CD4-positive, alpha-beta memory T cell (primary cell): ENCODE data around the gene SHD. TPM values are rescaled to one million over a fixed set of nuclear protein-coding genes. Genes with fewer than 3 reads are reported as not detected.

ENCODE experiments used
- CTCF ChIA-PET: fragments of 350-600 bp; sonication (Branson Sonifier 250); formaldehyde crosslinking; loops from one replicate; lab custom pipeline; 2021; ENCODE audit warnings: inconsistent platforms; ENCODE audit not compliant: partially characterized antibody; lab: Charles Lee
- POLR2A ChIA-PET: fragments of 350-600 bp; sonication (Branson Sonifier 250); formaldehyde crosslinking; loops from one replicate; lab custom pipeline; 2021; ENCODE audit not compliant: partially characterized antibody; lab: Charles Lee
- DNase-seq, 5 donors: peaks; one replicate each; pipeline versions ENCODE4 v3.0.0 to v3.0.0-alpha.2; 2020 to 2022; ENCODE audit warnings: mixed read lengths in 1 of 5
- H3K27ac ChIP-seq: one replicate; pipeline ENCODE4 v1.7.0; 2013; ENCODE audit warnings: low read depth, low read length
- H3K27me3 ChIP-seq: 2 replicates; pipeline ENCODE4 v1.7.0; 2013; ENCODE audit warnings: mild to moderate bottlenecking, low read length, moderate library complexity; ENCODE audit not compliant: insufficient read depth
- H3K36me3 ChIP-seq: 2 replicates; pipeline ENCODE4 v1.7.0; 2013; ENCODE audit warnings: mild to moderate bottlenecking, low read length, moderate library complexity; ENCODE audit not compliant: insufficient read depth
- H3K4me1 ChIP-seq: 2 replicates; pipeline ENCODE4 v1.7.0; 2013; ENCODE audit warnings: mild to moderate bottlenecking, low read length, moderate library complexity; ENCODE audit not compliant: insufficient read depth
- H3K4me3 ChIP-seq, 2 donors: one replicate each; pipeline ENCODE4 v1.7.0; 2013; ENCODE audit warnings: low read length in 2 of 2, mild to moderate bottlenecking in 1 of 2
- H3K9me3 ChIP-seq, 2 donors: one replicate each; pipeline ENCODE4 v1.7.0; 2013; ENCODE audit warnings: low read length in 2 of 2, control low read depth in 1 of 2; ENCODE audit not compliant: control insufficient read depth in 1 of 2
- H3K27ac Mint-ChIP-seq, 7 donors: one replicate each; pipeline ENCODE4 v1.8.0; 2020 to 2021; ENCODE audit warnings: mixed read lengths in 7 of 7, mild to moderate bottlenecking in 6 of 7, inconsistent platforms in 3 of 7, moderate library complexity in 3 of 7
- H3K27me3 Mint-ChIP-seq, 2 donors: one replicate each; pipeline ENCODE4 v1.8.0; 2020 to 2021; ENCODE audit warnings: mixed read lengths in 2 of 2
- H3K36me3 Mint-ChIP-seq, 2 donors: one replicate each; pipeline ENCODE4 v1.8.0; 2020 to 2021; ENCODE audit warnings: mixed read lengths in 2 of 2, inconsistent platforms in 1 of 2, mild to moderate bottlenecking in 1 of 2
- H3K4me1 Mint-ChIP-seq, 4 donors: one replicate each; pipeline ENCODE4 v1.8.0; 2020 to 2021; ENCODE audit warnings: mixed read lengths in 4 of 4, mild to moderate bottlenecking in 1 of 4
- H3K4me3 Mint-ChIP-seq, 8 donors: one replicate each; pipeline ENCODE4 v1.8.0; 2020 to 2021; ENCODE audit warnings: mixed read lengths in 8 of 8, mild to moderate bottlenecking in 7 of 8, moderate library complexity in 6 of 8, inconsistent platforms in 3 of 8
- H3K9me3 Mint-ChIP-seq, 8 donors: one replicate each; pipeline ENCODE4 v1.8.0; 2020 to 2021; ENCODE audit warnings: mixed read lengths in 8 of 8, mild to moderate bottlenecking in 5 of 8, inconsistent platforms in 3 of 8, moderate library complexity in 1 of 8
- intact Hi-C: fragments of 100-400 bp; cut with micrococcal nuclease; formaldehyde crosslinking; loops from one replicate; pipeline ENCODE4 v1.15.1; 2023
- polyA plus RNA-seq, 2 donors: library from polyadenylated mRNA; unstranded; fragments of 300-500 nt; fragmentation: Illumina TruSeq; gene quantifications; one replicate each; pipeline ENCODE4 v1.2.3, GENCODE V29; 2021
- total RNA-seq, 2 experiments: library from RNA; stranded (reverse); gene quantifications; one replicate each; pipeline ENCODE4 v1.2.3, GENCODE V29; 2021

SHD gene
- total and polyA plus RNA-seq, 4 experiments from 2014 or later = 0.58 TPM; not detected in 3

- Histone ChIP-seq H3K9me3 (no peaks in the 10 kb centered on the region), H3K36me3 (no peaks in the 10 kb centered on the region), H3K27ac (no peak overlapping the region), H3K4me1 (peaks cover 14% of the 10 kb centered on the region), H3K27me3 (no peaks in the 10 kb centered on the region), H3K4me3 (no peak overlapping the region)
- DNase-seq = no peak
- peak overlapping the region in 3 of 8 donors; percentile 0 to 69 (median 39) for H3K4me3 Mint-ChIP-seq
- no peaks in the 10 kb centered on the region for H3K36me3 Mint-ChIP-seq
- peak overlapping the region in 2 of 7 donors; percentile 2 to 18 for H3K27ac Mint-ChIP-seq
- intact Hi-C loops = no loop called here
- peaks cover 12 to 25% (median 16%) of the 10 kb centered on the region in 4 donors for H3K4me1 Mint-ChIP-seq
- ChIA-PET CTCF (interaction anchor here (0.5 kb wide), 1 partner anchor 311 kb away, joined by 3 read pairs; no protein-coding TSS in a partner anchor), POLR2A (no interaction called here)
- no peaks in the 10 kb centered on the region for H3K9me3 Mint-ChIP-seq
- peaks cover 0 to 2% of the 10 kb centered on the region in 2 donors for H3K27me3 Mint-ChIP-seq
Measured at GRCh38 chr19:4298810-4299550, 19.9 kb downstream of the SHD start.

- Mint-ChIP-seq H3K9me3 (no peaks in the 10 kb centered on the region), H3K36me3 (no peaks in the 10 kb centered on the region), H3K4me3 (peak overlapping the region in 5 of 8 donors; percentile 18 to 73 (median 46)), H3K27me3 (peaks cover 0 to 2% of the 10 kb centered on the region in 2 donors), H3K4me1 (peaks cover 13 to 29% (median 21%) of the 10 kb centered on the region in 4 donors), H3K27ac (peak overlapping the region in 4 of 7 donors; percentile 43 to 88 (median 59))
- Histone ChIP-seq H3K27ac (no peak overlapping the region), H3K9me3 (no peaks in the 10 kb centered on the region), H3K4me3 (no peak overlapping the region), H3K4me1 (peaks cover 18% of the 10 kb centered on the region), H3K36me3 (no peaks in the 10 kb centered on the region), H3K27me3 (no peaks in the 10 kb centered on the region)
- DNase-seq = no peak
- intact Hi-C loops = loop anchor here (5.0 kb wide), 1 partner anchor 42 kb away; the partner anchor contains the start of gene MPND
- POLR2A ChIA-PET = no interaction called here
- CTCF ChIA-PET = no interaction called here
Measured at GRCh38 chr19:4300589-4300988, 21.5 kb downstream of the SHD start.

- no peaks in the 10 kb centered on the region for H3K36me3 Mint-ChIP-seq
- Histone ChIP-seq H3K27ac (no peak overlapping the region), H3K4me1 (peaks cover 18% of the 10 kb centered on the region), H3K4me3 (no peak overlapping the region), H3K27me3 (no peaks in the 10 kb centered on the region), H3K9me3 (no peaks in the 10 kb centered on the region), H3K36me3 (no peaks in the 10 kb centered on the region)
- intact Hi-C loops = loop anchor here (5.0 kb wide), 1 partner anchor 41 kb away; the partner anchor contains the start of gene MPND
- CTCF ChIA-PET = no interaction called here
- DNase-seq = no peak
- H3K27ac Mint-ChIP-seq = peak overlapping the region; percentile 13 to 95 (median 91)
- peak overlapping the region; percentile 78 to 91 (median 85) for H3K4me3 Mint-ChIP-seq
- POLR2A ChIA-PET = interaction anchor here (1.5 kb wide), 1 partner anchor 27 kb away, joined by 6 read pairs; no protein-coding TSS in a partner anchor
- no peaks in the 10 kb centered on the region for H3K9me3 Mint-ChIP-seq
- H3K27me3 Mint-ChIP-seq = peaks cover 0 to 5% of the 10 kb centered on the region in 2 donors
- peaks cover 13 to 32% (median 23%) of the 10 kb centered on the region in 4 donors for H3K4me1 Mint-ChIP-seq
Measured at GRCh38 chr19:4301590-4302242, 22.6 kb downstream of the SHD start.

GRCh38 chr19:4302243-4302640, 23.2 kb downstream of the SHD start, which contains the start of gene TMIGD2:
TSS of gene TMIGD2 (minus strand) at chr19:4302389. CDS start at chr19:4302385, 4 bp downstream.
- ChIA-PET POLR2A (interaction anchor here (1.0 to 1.5 kb wide), 2 partner anchors 26 to 41 kb away, joined by 3 to 6 read pairs; no protein-coding TSS in a partner anchor), CTCF (no interaction called here)
- intact Hi-C loops = loop anchor here (5.0 kb wide), 1 partner anchor 40 kb away; the partner anchor contains the start of gene MPND

GRCh38 chr19:4303819-4304537, 24.9 kb downstream of the SHD start:
- POLR2A ChIA-PET = no interaction called here
- peak overlapping the region in 5 of 7 donors; percentile 42 to 87 (median 74) for H3K27ac Mint-ChIP-seq

More at GRCh38 chr19:4302243-4302640, 23.2 kb downstream of the SHD start, which contains the start of gene TMIGD2:
- Mint-ChIP-seq H3K4me1 (peaks cover 13 to 32% (median 23%) of the 10 kb centered on the region in 4 donors), H3K9me3 (no peaks in the 10 kb centered on the region), H3K27me3 (peaks cover 0 to 6% of the 10 kb centered on the region in 2 donors), H3K27ac (peak within 1 kb of the TSS; percentile 13 to 95 (median 91)), H3K36me3 (no peaks in the 10 kb centered on the region), H3K4me3 (peak within 1 kb of the TSS; percentile 78 to 91 (median 85))
- H3K9me3 ChIP-seq = no peaks in the 10 kb centered on the region
- H3K36me3 ChIP-seq = no peaks in the 10 kb centered on the region
- no peak within 1 kb of the TSS for H3K27ac ChIP-seq
- peaks cover 18% of the 10 kb centered on the region for H3K4me1 ChIP-seq
- no peak for DNase-seq
- no peaks in the 10 kb centered on the region for H3K27me3 ChIP-seq
- H3K4me3 ChIP-seq = no peak within 1 kb of the TSS

GRCh38 chr19:4304538-4305256, 25.6 kb downstream of the SHD start, which contains the start of gene FSD1:
TSS of gene FSD1 (plus strand) at chr19:4304598. CDS start at chr19:4304747, 149 bp downstream.
- Mint-ChIP-seq H3K4me1 (peaks cover 13 to 31% (median 22%) of the 10 kb centered on the region in 4 donors), H3K9me3 (no peaks in the 10 kb centered on the region), H3K36me3 (no peaks in the 10 kb centered on the region), H3K4me3 (peak within 1 kb of the TSS; percentile 28 to 80 (median 67)), H3K27me3 (peaks cover 0 to 6% of the 10 kb centered on the region in 2 donors), H3K27ac (peak within 1 kb of the TSS in 5 of 7 donors; percentile 42 to 87 (median 74))
- DNase-seq = peak in 4 of 5 donors; percentile 38 to 51 (median 46)
- H3K4me3 ChIP-seq = no peak within 1 kb of the TSS
- H3K4me1 ChIP-seq = peaks cover 18% of the 10 kb centered on the region
- intact Hi-C loops = loop anchor here (5.0 kb wide), 1 partner anchor 38 kb away; the partner anchor contains the start of gene MPND
- POLR2A ChIA-PET = interaction anchor here (1.4 kb wide), 1 partner anchor 15 kb away, joined by 3 read pairs; no protein-coding TSS in a partner anchor
- no peaks in the 10 kb centered on the region for H3K9me3 ChIP-seq
- H3K27me3 ChIP-seq = no peaks in the 10 kb centered on the region
- H3K27ac ChIP-seq = no peak within 1 kb of the TSS
- no peaks in the 10 kb centered on the region for H3K36me3 ChIP-seq
- CTCF ChIA-PET = interaction anchor here (1.9 kb wide), 1 partner anchor 36 kb away, joined by 8 read pairs; no protein-coding TSS in a partner anchor

More at GRCh38 chr19:4303819-4304537, 24.9 kb downstream of the SHD start:
- Histone ChIP-seq H3K36me3 (no peaks in the 10 kb centered on the region), H3K4me3 (no peak overlapping the region), H3K27ac (no peak overlapping the region), H3K9me3 (no peaks in the 10 kb centered on the region), H3K27me3 (no peaks in the 10 kb centered on the region), H3K4me1 (peaks cover 18% of the 10 kb centered on the region)
- CTCF ChIA-PET = interaction anchor here (1.9 kb wide), 1 partner anchor 35 kb away, joined by 8 read pairs; no protein-coding TSS in a partner anchor
- no peaks in the 10 kb centered on the region for H3K9me3 Mint-ChIP-seq
- peaks cover 0 to 6% of the 10 kb centered on the region in 2 donors for H3K27me3 Mint-ChIP-seq
- intact Hi-C loops = loop anchor here (5.0 kb wide), 1 partner anchor 38 kb away; the partner anchor contains the start of gene MPND
- H3K36me3 Mint-ChIP-seq = no peaks in the 10 kb centered on the region
- no peak for DNase-seq
- H3K4me1 Mint-ChIP-seq = peaks cover 13 to 31% (median 22%) of the 10 kb centered on the region in 4 donors
- H3K4me3 Mint-ChIP-seq = peak overlapping the region; percentile 28 to 80 (median 67)
